MM.1S (cell line): Measurements from ENCODE around the gene HELB.

Source experiments
- DNase-seq: peaks from one replicate; pipeline ENCODE4 v3.0.0-alpha.2; 2015
- H2AFZ ChIP-seq: fragments of 300-600 bp; sonication (generic); 2 replicates; pipeline ENCODE4 v1.6.0; 2016; ENCODE audit warnings: antibody characterized with exemption, low read length
- H3F3A ChIP-seq: fragments of 300-600 bp; sonication (generic); 2 replicates; pipeline ENCODE4 v1.6.1; 2016; ENCODE audit warnings: mild to moderate bottlenecking, antibody characterized with exemption, low read length, moderate library complexity, mixed read lengths; ENCODE audit not compliant: insufficient read depth
- H3K27ac ChIP-seq: fragments of 300-600 bp; sonication (generic); 2 replicates; pipeline ENCODE4 v1.5.1; 2016; ENCODE audit warnings: mild to moderate bottlenecking, low read length
- H3K27me3 ChIP-seq: fragments of 300-600 bp; sonication (generic); replicated peaks from 2 replicates; pipeline ENCODE4 v1.6.0; 2016; ENCODE audit warnings: low read length; ENCODE audit not compliant: insufficient read depth
- H3K36me3 ChIP-seq: fragments of 300-600 bp; sonication (generic); replicated peaks from 2 replicates; pipeline ENCODE4 v1.6.1; 2016; ENCODE audit warnings: mild to moderate bottlenecking, low read length, mixed read lengths; ENCODE audit not compliant: insufficient read depth
- H3K4me1 ChIP-seq: fragments of 300-600 bp; sonication (generic); 2 replicates; pipeline ENCODE4 v1.6.1; 2016; ENCODE audit warnings: low read length, mixed read lengths
- H3K4me2 ChIP-seq: fragments of 300-600 bp; sonication (generic); 2 replicates; pipeline ENCODE4 v1.6.0; 2016; ENCODE audit warnings: low read depth, low read length
- H3K4me3 ChIP-seq: fragments of 300-600 bp; sonication (generic); 2 replicates; pipeline ENCODE4 v1.5.1; 2016; ENCODE audit warnings: low read length, mixed read lengths
- H3K79me2 ChIP-seq: fragments of 300-600 bp; sonication (generic); 2 replicates; pipeline ENCODE4 v1.6.1; 2016; ENCODE audit warnings: mixed run types, low read length, mixed read lengths
- H3K9ac ChIP-seq: fragments of 300-600 bp; sonication (generic); 2 replicates; pipeline ENCODE4 v1.6.1; 2016; ENCODE audit warnings: low read length, mixed read lengths
- H3K9me2 ChIP-seq: fragments of 300-600 bp; sonication (generic); replicated peaks from 2 replicates; pipeline ENCODE4 v1.6.1; 2016; ENCODE audit warnings: mild to moderate bottlenecking, low read length, mixed read lengths; ENCODE audit not compliant: insufficient read depth
- H3K9me3 ChIP-seq: fragments of 300-600 bp; sonication (generic); replicated peaks from 2 replicates; pipeline ENCODE4 v1.6.1; 2016; ENCODE audit warnings: mild to moderate bottlenecking, low read length, mixed read lengths; ENCODE audit not compliant: insufficient read depth
- H4K20me1 ChIP-seq: fragments of 300-600 bp; sonication (generic); 2 replicates; pipeline ENCODE4 v1.6.1; 2016; ENCODE audit warnings: mild to moderate bottlenecking, low read length, moderate library complexity, mixed read lengths; ENCODE audit not compliant: insufficient read depth
- CTCF ChIP-seq: fragments of 300-600 bp; sonication (generic); IDR thresholded peaks from 2 replicates; pipeline ENCODE4 v1.5.1; 2016; ENCODE audit warnings: antibody characterized with exemption, low read length, mixed read lengths
- EZH2 ChIP-seq: fragments of 300-600 bp; sonication (generic); optimal IDR thresholded peaks from 2 replicates; pipeline ENCODE3; 2017; ENCODE audit warnings: low read depth, mild to moderate bottlenecking, antibody characterized with exemption, low read length, mixed read lengths
- EZH2phosphoT487 ChIP-seq: fragments of 300-600 bp; sonication (generic); IDR thresholded peaks from 2 replicates; pipeline ENCODE4 v1.6.1; 2018; ENCODE audit warnings: antibody characterized with exemption, low read length

HELB gene

GRCh38 chr12:66375560-66375959, 73.3 kb downstream of the HELB start:
- Histone ChIP-seq H3K4me3 (no peak overlapping the region), H3F3A (no peaks in the 10 kb centered on the region), H3K36me3 (no peaks in the 10 kb centered on the region), H3K9me3 (no peaks in the 10 kb centered on the region), H2AFZ (no peak overlapping the region), H3K27ac (no peak overlapping the region), H3K79me2 (no peaks in the 10 kb centered on the region), H3K4me1 (no peaks in the 10 kb centered on the region), H3K9ac (no peak overlapping the region), H4K20me1 (no peaks in the 10 kb centered on the region), H3K9me2 (no peaks in the 10 kb centered on the region), H3K4me2 (no peak overlapping the region), H3K27me3 (no peaks in the 10 kb centered on the region)
- TF ChIP-seq CTCF (no peak), EZH2phosphoT487 (no peak), EZH2 (no peak)
- no peak for DNase-seq

- Histone ChIP-seq H3K4me2 (no peak overlapping the region), H3K36me3 (no peaks in the 10 kb centered on the region), H3K9me2 (no peaks in the 10 kb centered on the region), H4K20me1 (no peaks in the 10 kb centered on the region), H3F3A (no peaks in the 10 kb centered on the region), H3K79me2 (no peaks in the 10 kb centered on the region), H2AFZ (no peak overlapping the region), H3K27ac (no peak overlapping the region), H3K9me3 (no peaks in the 10 kb centered on the region), H3K9ac (no peak overlapping the region), H3K27me3 (no peaks in the 10 kb centered on the region), H3K4me3 (no peak overlapping the region), H3K4me1 (no peaks in the 10 kb centered on the region)
- no peak for TF ChIP-seq EZH2phosphoT487
- TF ChIP-seq EZH2, result no peak
- DNase-seq, result no peak
Observed at GRCh38 chr12:66379616-66380015, 77.3 kb downstream of the HELB start.

- Histone ChIP-seq H4K20me1 (no peaks in the 10 kb centered on the region), H3K27ac (no peak overlapping the region), H2AFZ (no peak overlapping the region), H3K36me3 (no peaks in the 10 kb centered on the region), H3K9me3 (no peaks in the 10 kb centered on the region), H3K9ac (no peak overlapping the region), H3K27me3 (no peaks in the 10 kb centered on the region), H3K4me1 (no peaks in the 10 kb centered on the region), H3K4me3 (no peak overlapping the region), H3K79me2 (no peaks in the 10 kb centered on the region), H3F3A (no peaks in the 10 kb centered on the region), H3K4me2 (no peak overlapping the region), H3K9me2 (no peaks in the 10 kb centered on the region)
- TF ChIP-seq CTCF (no peak), EZH2phosphoT487 (no peak), EZH2 (no peak)
- no peak for DNase-seq
Observed at GRCh38 chr12:66380769-66381535, 78.7 kb downstream of the HELB start.

DNA sequence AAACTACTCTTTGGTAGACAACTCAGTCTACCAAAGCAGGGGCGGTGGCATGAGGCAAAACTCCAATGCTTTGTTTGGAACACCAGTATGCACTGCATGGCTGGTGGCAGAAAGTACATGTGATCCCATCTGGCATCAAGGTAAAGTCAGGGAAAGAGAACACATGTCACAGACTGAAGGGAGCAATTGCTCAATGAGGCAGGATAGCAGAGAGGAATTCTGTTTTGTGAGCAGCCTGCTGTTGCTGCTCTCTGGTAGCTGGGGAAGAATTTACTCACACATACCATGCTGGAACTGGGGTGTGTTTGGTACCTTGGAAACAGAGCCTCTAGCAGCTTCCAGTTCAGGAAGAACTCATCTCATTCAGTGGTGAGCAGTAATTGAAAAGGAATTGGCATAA, 84.8 kb downstream of the HELB start:
- no peaks in the 10 kb centered on the region for H3K9me3 ChIP-seq
- no peak overlapping the region for H3K4me3 ChIP-seq
- H3K4me2 ChIP-seq, result no peak overlapping the region
- H4K20me1 ChIP-seq, result no peaks in the 10 kb centered on the region
- no peak for TF ChIP-seq EZH2phosphoT487
- no peaks in the 10 kb centered on the region for H3K79me2 ChIP-seq
- H3K9me2 ChIP-seq, result no peaks in the 10 kb centered on the region
- DNase-seq, result no peak
- no peaks in the 10 kb centered on the region for H3K27me3 ChIP-seq
- H3K4me1 ChIP-seq, result no peaks in the 10 kb centered on the region
- H3K27ac ChIP-seq, result no peak overlapping the region
- no peak overlapping the region for H3K9ac ChIP-seq
- H3K36me3 ChIP-seq, result no peaks in the 10 kb centered on the region
- no peaks in the 10 kb centered on the region for H3F3A ChIP-seq
- H2AFZ ChIP-seq, result no peak overlapping the region
